ENCODE data around the gene FGFRL1. TPM values are rescaled to one million over a fixed set of nuclear protein-coding genes. Genes with fewer than 3 reads are reported as not detected.

The FGFRL1 gene
- polyA plus RNA-seq, 1 experiment, result 21.2 TPM

GRCh38 chr4:1001561-1002130 lies 9.8 kb upstream of the FGFRL1 start:
- H3K27me3 ChIP-seq (ENCODE audit: control insufficient read depth, insufficient read depth, low read length), result peaks cover 33% of the 10 kb centered on the region
- POLR2A ChIA-PET, result no interaction called here
- no peak for DNase-seq (ENCODE audit: low read depth)
- no peak overlapping the region for H3K4me3 ChIP-seq (ENCODE audit: low read depth, low read length)
- TF ChIP-seq CTCF (IDR thresholded peaks at IDR 0.05; ENCODE audit: insufficient read depth, low read depth, low read length), result no peak
- CTCF ChIA-PET, result no interaction called here
- H3K36me3 ChIP-seq (ENCODE audit: control insufficient read depth, insufficient read depth, low read length), result no peaks in the 10 kb centered on the region

GRCh38 chr4:1002131-1002630 lies 9.2 kb upstream of the FGFRL1 start:
- no peak overlapping the region for H3K4me3 ChIP-seq (ENCODE audit: low read depth, low read length)
- peaks cover 31% of the 10 kb centered on the region for H3K27me3 ChIP-seq (ENCODE audit: control insufficient read depth, insufficient read depth, low read length)
- H3K36me3 ChIP-seq (ENCODE audit: control insufficient read depth, insufficient read depth, low read length), result no peaks in the 10 kb centered on the region
- no peak for DNase-seq (ENCODE audit: low read depth)
- CTCF ChIA-PET, result no interaction called here
- no peak for TF ChIP-seq CTCF (IDR thresholded peaks at IDR 0.05; ENCODE audit: insufficient read depth, low read depth, low read length)
- POLR2A ChIA-PET, result no interaction called here

GRCh38 chr4:1002631-1003251 lies 8.7 kb upstream of the FGFRL1 start:
- H3K4me3 ChIP-seq (ENCODE audit: low read depth, low read length), result no peak overlapping the region
- no peak for DNase-seq (ENCODE audit: low read depth)
- ChIA-PET CTCF (no interaction called here), POLR2A (no interaction called here)
- no peaks in the 10 kb centered on the region for H3K36me3 ChIP-seq (ENCODE audit: control insufficient read depth, insufficient read depth, low read length)
- peaks cover 31% of the 10 kb centered on the region for H3K27me3 ChIP-seq (ENCODE audit: control insufficient read depth, insufficient read depth, low read length)
- no peak for TF ChIP-seq CTCF (IDR thresholded peaks at IDR 0.05; ENCODE audit: insufficient read depth, low read depth, low read length)

DNA sequence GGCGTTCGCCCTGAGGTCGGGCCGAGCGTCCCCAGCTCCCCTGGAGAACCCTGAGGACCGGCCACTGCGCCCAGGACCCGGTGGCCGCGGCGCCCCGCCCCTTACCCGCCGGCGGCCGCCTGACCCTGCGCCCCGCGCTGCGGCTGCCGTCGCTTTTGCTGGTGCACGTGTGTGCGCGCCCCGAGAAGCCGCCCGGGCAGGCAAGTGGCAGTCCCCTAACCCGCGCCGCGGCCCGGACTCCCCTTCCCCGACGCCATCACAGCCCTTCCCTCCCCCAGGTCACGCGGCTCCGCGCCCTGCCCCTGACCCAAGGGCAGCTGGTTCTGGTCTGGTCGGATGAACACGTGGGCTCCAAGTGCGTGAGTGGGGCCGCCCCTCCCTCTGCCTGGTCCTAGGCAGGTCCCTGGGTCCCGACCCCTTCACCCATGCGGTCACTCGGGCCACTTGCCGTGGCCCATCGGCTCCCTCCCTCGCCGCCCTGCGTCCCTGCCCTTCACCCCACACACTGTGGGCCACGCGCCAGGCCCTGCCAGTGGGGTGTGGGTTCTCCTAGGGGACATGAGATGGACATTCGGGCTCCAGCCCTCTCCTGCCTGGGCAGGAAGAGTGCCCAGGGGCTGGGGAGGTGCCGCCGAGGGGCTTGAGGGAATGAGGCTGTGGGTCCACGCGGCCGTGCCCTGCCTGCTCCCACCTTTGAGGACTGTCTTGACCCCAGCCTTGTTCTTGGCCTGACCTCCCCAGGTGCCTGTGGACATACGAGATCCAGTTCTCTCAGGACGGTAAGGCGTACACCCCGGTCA lies 8.0 kb upstream of the FGFRL1 start:
- H3K27me3 ChIP-seq (ENCODE audit: control insufficient read depth, insufficient read depth, low read length), result peaks cover 25% of the 10 kb centered on the region
- ChIA-PET POLR2A (no interaction called here), CTCF (no interaction called here)
- no peak for TF ChIP-seq CTCF (IDR thresholded peaks at IDR 0.05; ENCODE audit: insufficient read depth, low read depth, low read length)
- DNase-seq (ENCODE audit: low read depth), result no peak
- H3K36me3 ChIP-seq (ENCODE audit: control insufficient read depth, insufficient read depth, low read length), result no peaks in the 10 kb centered on the region
- no peak overlapping the region for H3K4me3 ChIP-seq (ENCODE audit: low read depth, low read length)

- no peak overlapping the region for H3K4me3 ChIP-seq (ENCODE audit: low read depth, low read length)
- DNase-seq (ENCODE audit: low read depth), result no peak
- H3K27me3 ChIP-seq (ENCODE audit: control insufficient read depth, insufficient read depth, low read length), result peaks cover 26% of the 10 kb centered on the region
- CTCF ChIA-PET, result no interaction called here
- no peak for TF ChIP-seq CTCF (IDR thresholded peaks at IDR 0.05; ENCODE audit: insufficient read depth, low read depth, low read length)
- POLR2A ChIA-PET, result no interaction called here
- no peaks in the 10 kb centered on the region for H3K36me3 ChIP-seq (ENCODE audit: control insufficient read depth, insufficient read depth, low read length)
Measured at GRCh38 chr4:1004071-1004418, 7.4 kb upstream of the FGFRL1 start.
